ENCODE results near the gene WDPCP.
"Not testable (repeated sequence)": the region's sequence is repeated elsewhere in the genome, so short reads cannot be mapped to it uniquely, and the experiment has no call there.

WDPCP gene

DNA sequence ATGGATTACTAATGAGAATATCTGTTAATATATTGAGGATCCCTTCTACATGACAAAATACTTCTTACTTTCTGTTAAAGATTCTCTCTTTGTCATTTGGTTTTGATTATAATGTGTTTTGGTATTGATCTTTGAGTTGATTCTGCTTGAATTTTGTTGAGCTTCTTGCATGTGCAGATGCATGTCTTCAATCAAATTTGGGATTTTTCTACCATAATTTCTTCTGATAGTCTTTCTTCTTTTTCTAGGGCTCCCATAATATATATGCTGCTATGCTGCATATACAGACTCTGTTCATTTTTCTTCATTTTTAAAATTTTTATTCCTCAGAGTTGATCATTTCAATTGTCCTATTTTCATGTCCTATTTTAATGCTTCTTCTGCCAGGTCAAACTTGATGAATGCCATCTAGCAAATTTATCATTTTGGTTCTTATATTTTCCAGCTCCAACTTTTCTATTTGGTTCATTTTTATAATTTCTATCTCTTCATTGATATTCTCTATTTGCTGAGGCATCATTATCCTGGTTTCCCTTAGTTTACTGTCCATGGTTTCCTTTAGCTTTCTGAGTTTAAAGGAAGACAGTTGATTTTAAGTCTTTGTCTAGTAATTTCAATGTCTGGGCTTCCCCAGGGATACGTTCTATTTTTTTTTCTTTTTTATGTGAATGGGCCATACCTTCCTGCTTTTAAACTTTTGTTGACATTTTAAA lies 244.7 kb downstream of the WDPCP start:
- no peak for TF ChIP-seq POLR2AphosphoS5 (IDR thresholded peaks at IDR 0.05; ENCODE audit: low read depth, low read length)
- TF ChIP-seq POLR2A (IDR thresholded peaks at IDR 0.05; ENCODE audit: low read depth, low read length), result no peak
- no peak for TF ChIP-seq TAF1 (IDR thresholded peaks at IDR 0.05; ENCODE audit: borderline replicate concordance, low read depth, low read length)
- no peak for DNase-seq (ENCODE audit: insufficient read length)
- no peak for FAIRE-seq

DNA sequence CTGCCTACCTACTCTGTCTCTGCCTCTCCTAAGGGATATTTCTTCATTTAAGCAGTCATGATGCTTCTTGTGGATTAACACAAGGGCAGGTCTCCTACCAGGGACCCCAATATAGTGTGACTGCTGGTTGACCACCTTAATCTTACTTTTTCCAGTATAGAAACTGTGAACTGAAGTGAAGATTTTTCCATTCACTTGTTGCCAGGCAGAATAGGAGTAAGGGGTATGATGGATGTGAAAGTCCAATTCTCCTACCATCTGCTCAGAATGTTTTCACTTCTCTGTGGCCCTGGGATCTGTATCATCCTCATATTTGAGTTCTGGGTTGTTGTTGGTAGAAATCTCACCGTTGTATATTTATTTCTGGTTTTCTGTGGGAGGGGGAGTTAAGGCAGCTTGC lies 247.8 kb downstream of the WDPCP start:
- TF ChIP-seq POLR2AphosphoS5 (IDR thresholded peaks at IDR 0.05; ENCODE audit: low read depth, low read length), result no peak
- TF ChIP-seq POLR2A (IDR thresholded peaks at IDR 0.05; ENCODE audit: low read depth, low read length), result no peak
- no peak for TF ChIP-seq TAF1 (IDR thresholded peaks at IDR 0.05; ENCODE audit: borderline replicate concordance, low read depth, low read length)
- no peak for FAIRE-seq
- DNase-seq (ENCODE audit: insufficient read length), result no peak

DNA sequence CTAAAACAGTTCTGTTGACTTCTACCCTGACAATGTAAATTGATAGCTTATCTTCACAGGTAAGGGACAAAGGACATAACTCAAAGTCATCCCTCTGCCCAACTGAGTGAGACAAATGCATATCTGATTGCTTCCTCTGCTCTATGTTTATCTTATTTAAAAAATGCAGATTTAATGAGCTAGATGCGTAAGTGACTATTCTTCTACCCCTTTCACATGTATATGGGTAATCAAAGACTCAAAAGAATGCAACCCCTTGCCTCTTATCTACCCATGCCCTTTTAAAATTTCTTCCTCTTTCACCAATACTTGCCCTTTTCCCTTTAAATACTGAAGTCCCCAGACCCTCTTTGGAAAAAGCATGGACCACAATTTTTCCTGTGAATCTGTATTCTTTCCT lies 253.4 kb downstream of the WDPCP start:
- TF ChIP-seq POLR2AphosphoS5 (IDR thresholded peaks at IDR 0.05; ENCODE audit: low read depth, low read length) (no peak), POLR2A (IDR thresholded peaks at IDR 0.05; ENCODE audit: low read depth, low read length) (no peak), TAF1 (IDR thresholded peaks at IDR 0.05; ENCODE audit: borderline replicate concordance, low read depth, low read length) (no peak)
- FAIRE-seq, result no peak
- no peak for DNase-seq (ENCODE audit: insufficient read length)

DNA sequence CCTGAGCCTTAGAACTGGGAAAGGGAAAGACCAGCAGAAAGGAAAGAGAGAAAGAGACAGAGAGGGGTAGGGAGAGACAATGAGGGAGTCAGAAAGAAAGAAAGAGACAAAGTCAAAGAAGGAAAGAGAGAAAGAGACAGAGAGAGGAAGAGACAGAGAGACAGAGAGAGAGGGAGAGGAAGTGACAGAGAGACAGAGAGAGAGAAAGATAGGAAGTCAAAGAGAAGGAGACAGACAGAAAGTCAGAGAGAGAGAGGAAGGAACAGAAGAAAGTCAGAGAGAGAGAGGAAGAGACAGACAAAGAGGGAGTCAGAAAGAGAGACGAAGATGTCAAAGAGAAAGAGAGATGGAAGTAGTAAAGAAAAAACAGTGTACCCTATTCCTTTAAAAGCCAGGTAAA lies 261.8 kb downstream of the WDPCP start:
- FAIRE-seq, result no peak
- TF ChIP-seq TAF1 (IDR thresholded peaks at IDR 0.05; ENCODE audit: borderline replicate concordance, low read depth, low read length) (no peak), POLR2A (IDR thresholded peaks at IDR 0.05; ENCODE audit: low read depth, low read length) (no peak), POLR2AphosphoS5 (IDR thresholded peaks at IDR 0.05; ENCODE audit: low read depth, low read length) (no peak)
- no peak for DNase-seq (ENCODE audit: insufficient read length)

DNA sequence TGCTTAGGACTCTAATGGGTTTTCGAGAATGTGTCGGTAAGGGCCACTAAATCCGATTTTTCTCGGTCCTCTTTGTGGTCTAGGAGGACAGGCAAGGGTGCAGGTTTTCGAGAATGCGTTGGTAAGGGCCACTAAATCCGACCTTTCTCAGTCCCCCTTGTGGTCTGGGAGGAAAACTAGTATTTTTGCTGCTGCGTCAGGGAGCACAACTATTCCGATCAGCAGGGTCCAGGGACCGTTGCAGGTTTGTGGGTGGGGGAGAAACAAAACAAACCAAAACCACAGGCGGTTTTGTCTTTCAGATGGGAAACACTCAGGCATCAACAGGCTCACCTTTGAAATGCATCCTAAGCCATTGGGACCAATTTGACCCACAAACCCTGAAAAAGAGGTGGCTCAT lies 264.6 kb downstream of the WDPCP start:
- not testable (repeated sequence) for DNase-seq (ENCODE audit: insufficient read length)

DNA sequence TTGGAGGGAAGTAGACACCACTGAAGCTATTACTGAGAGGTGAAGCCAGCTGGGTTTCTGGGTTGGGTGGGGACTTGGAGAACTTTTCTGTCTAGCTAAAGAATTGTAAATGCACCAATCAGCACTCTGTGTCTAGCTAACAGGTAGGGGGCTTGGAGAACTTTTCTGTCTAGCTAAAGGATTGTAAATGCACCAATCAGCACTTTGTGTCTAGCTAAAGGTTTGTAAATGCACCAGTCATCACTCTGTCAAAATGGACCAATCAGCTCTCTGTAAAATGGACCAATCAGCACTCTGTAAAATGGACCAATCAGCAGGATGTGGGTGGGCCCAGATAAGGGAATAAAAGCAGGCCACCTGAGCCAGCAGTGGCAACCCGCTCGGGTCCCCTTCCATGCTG lies 266.3 kb downstream of the WDPCP start:
- DNase-seq (ENCODE audit: insufficient read length); FAIRE-seq: not testable (repeated sequence)

More for the DNA sequence above, 264.6 kb downstream of the WDPCP start:
- not testable (repeated sequence) for FAIRE-seq

DNA sequence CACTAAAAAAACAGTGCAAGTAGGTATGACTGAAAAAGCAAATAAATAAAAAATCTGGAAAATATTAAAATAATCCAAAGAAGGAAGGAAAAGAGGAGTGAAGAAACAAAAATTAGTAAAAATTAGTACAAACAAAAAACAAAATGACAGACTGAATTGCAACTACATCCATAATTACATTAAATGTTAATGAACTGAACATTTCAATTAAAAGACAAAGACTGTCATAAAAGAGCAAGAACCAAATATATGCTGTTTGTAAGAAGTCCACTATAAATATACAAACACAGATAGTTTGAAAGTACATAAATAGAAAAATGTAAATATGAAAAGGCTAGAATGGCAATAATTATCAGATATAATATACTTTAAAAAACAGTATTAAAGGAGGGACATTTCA lies 267.6 kb downstream of the WDPCP start:
- no peak for DNase-seq (ENCODE audit: insufficient read length)
- no peak for FAIRE-seq

DNA sequence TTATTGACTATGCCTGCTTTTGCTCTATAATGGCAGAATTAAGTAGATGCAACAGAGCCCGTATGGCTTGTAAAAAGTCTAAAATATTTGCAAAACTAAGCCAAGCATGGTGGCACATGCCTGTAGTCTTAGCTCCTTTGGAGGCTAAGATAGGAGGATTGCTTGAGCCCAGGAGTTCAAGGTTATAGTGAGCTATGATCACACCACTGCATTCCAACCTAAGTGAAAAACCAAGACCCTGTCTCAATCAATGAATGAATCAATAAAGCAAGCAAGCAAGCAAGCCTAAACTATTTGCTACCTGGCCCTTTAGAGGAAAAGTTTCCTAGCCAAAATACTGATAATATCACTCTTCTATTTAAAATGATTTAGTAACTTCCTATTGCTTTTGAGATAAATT lies 277.7 kb downstream of the WDPCP start:
- no peak for TF ChIP-seq POLR2A (IDR thresholded peaks at IDR 0.05; ENCODE audit: low read depth, low read length)
- no peak for TF ChIP-seq TAF1 (IDR thresholded peaks at IDR 0.05; ENCODE audit: borderline replicate concordance, low read depth, low read length)
- TF ChIP-seq POLR2AphosphoS5 (IDR thresholded peaks at IDR 0.05; ENCODE audit: low read depth, low read length), result no peak
- DNase-seq (ENCODE audit: insufficient read length) (no peak), FAIRE-seq (no peak)

More for the DNA sequence above, 267.6 kb downstream of the WDPCP start:
- TF ChIP-seq POLR2A (IDR thresholded peaks at IDR 0.05; ENCODE audit: low read depth, low read length) (no peak), TAF1 (IDR thresholded peaks at IDR 0.05; ENCODE audit: borderline replicate concordance, low read depth, low read length) (no peak), POLR2AphosphoS5 (IDR thresholded peaks at IDR 0.05; ENCODE audit: low read depth, low read length) (no peak)

DNA sequence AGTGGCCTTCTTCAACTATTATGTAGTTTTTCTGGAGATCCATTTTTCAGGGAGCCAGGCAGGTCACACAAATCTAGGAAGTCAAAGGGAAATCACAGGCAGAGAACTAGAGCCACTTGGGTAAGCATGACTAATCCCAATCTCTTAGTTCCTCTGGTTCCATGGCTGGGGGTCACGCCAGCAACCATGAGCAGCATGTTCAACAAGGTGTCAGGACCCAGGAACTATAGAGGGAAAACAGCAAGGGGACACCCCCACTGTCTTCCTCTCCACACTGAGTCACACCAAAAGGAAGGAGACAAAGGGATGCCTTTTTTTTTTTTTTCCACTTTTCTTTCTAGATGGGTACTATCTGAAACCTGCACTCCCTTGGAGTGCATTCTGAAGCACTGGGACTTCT lies 286.8 kb downstream of the WDPCP start:
- no peak for TF ChIP-seq POLR2AphosphoS5 (IDR thresholded peaks at IDR 0.05; ENCODE audit: low read depth, low read length)
- DNase-seq (ENCODE audit: insufficient read length) (no peak), FAIRE-seq (no peak)

DNA sequence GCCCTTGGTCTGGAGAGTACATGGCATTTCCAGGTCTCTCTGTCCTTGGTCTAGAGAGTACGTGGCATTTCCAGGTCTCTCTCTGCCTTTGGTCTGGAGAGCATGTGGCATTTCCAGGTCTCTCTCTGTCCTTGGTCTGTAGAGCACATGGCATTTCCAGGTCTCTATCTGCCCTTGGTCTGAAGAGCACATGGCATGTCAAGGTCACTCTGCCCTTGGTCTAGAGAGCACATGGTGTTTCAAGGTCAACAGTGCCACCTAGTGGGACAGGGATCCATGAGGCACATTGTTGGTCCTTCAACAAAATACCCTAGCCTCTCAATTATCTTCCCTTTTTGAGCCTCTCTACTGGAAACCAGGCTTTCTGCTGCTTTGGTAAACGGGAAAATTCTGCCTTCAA lies 287.4 kb downstream of the WDPCP start:
- TF ChIP-seq POLR2AphosphoS5 (IDR thresholded peaks at IDR 0.05; ENCODE audit: low read depth, low read length) (no peak), TAF1 (IDR thresholded peaks at IDR 0.05; ENCODE audit: borderline replicate concordance, low read depth, low read length) (no peak), POLR2A (IDR thresholded peaks at IDR 0.05; ENCODE audit: low read depth, low read length) (no peak)
- no peak for FAIRE-seq
- no peak for DNase-seq (ENCODE audit: insufficient read length)

DNA sequence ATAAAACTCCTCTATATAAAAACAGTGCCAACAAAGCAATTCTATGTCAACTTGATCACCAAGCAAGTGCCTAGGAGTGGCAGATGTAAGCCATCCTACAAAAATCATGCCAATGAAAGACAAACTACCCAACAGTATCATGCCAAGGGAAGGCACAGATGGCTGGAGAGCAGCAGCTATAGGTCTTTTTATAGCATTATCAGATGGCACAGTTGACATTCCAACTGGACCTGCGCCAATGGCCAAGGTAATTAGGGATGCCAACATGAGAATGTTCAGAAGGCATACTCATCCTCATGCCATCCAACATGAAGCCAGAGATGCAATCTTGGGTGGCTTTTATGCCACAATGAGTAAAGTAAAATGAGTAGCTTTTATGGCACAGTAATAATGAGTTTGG lies 300.3 kb downstream of the WDPCP start:
- no peak for DNase-seq (ENCODE audit: insufficient read length)

DNA sequence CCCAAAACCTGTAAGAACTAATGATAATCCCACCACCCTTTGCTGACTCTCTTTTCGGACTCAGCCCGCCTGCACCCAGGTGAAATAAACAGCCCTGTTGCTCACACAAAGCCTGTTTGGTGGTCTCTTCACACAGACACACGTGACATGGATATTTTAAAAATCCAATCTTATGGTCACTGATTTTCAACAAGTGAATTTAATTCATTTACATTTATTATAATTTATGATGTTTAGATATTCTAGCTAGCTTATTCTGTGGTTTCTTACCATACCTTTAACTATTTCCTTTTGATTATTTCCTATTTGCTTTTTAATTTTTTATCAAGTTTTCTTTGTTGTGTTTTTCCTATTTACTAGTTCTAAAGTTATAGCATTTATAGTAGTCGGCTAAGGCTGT lies 301.8 kb downstream of the WDPCP start:
- not testable (repeated sequence) for DNase-seq (ENCODE audit: insufficient read length); FAIRE-seq

More for the DNA sequence above, 300.3 kb downstream of the WDPCP start:
- TF ChIP-seq POLR2A (IDR thresholded peaks at IDR 0.05; ENCODE audit: low read depth, low read length), result no peak
- no peak for TF ChIP-seq TAF1 (IDR thresholded peaks at IDR 0.05; ENCODE audit: borderline replicate concordance, low read depth, low read length)
- no peak for TF ChIP-seq POLR2AphosphoS5 (IDR thresholded peaks at IDR 0.05; ENCODE audit: low read depth, low read length)
- FAIRE-seq, result no peak

DNA sequence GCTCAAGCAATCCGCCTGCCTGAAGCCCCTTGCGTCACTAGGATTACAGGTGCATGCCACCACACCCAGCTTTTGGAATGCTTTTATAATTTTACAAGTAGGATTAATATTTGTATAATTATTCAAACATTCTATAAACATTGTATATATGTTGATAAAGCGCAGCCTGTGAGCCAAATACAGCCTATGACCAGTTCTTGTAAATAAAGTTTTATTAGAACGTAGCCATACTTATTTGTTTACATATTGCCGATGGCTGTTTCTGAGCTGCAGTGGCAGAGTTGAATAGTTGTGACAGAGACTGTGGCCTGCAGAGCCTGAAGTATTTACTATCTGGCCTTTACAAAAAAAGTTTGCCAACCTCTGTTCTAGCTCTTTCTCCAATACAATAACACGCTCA lies 305.0 kb downstream of the WDPCP start:
- TF ChIP-seq POLR2AphosphoS5 (IDR thresholded peaks at IDR 0.05; ENCODE audit: low read depth, low read length) (no peak), POLR2A (IDR thresholded peaks at IDR 0.05; ENCODE audit: low read depth, low read length) (no peak), TAF1 (IDR thresholded peaks at IDR 0.05; ENCODE audit: borderline replicate concordance, low read depth, low read length) (no peak)
- DNase-seq (ENCODE audit: insufficient read length) (no peak), FAIRE-seq (no peak)
